Middle frontal gyrus (tissue), 1 donor: ENCODE data around the gene SDR42E2.
"Not testable (repeated sequence)": the region's sequence is repeated elsewhere in the genome, so short reads cannot be mapped to it uniquely, and the experiment has no call there.

Source experiments
- DNase-seq: peaks from one replicate; pipeline ENCODE4 v3.0.0-alpha.2; 2015; ENCODE audit warnings: low spot score; ENCODE audit errors: extremely low spot score

SDR42E2 gene

GRCh38 chr16:22161999-22162655 is at the start of gene SDR42E2:
SDR42E2 (plus strand) TSS chr16:22162506; CDS start chr16:22165583, 3,077 bp downstream.
- no peak for DNase-seq

- DNase-seq: no peak
These were observed 46.1 kb upstream of the SDR42E2 start for GRCh38 chr16:22116095-22116700.

GRCh38 chr16:22117609-22118008 is 44.7 kb upstream of the SDR42E2 start:
- no peak for DNase-seq

- no peak for DNase-seq
These were observed 41.9 kb upstream of the SDR42E2 start for GRCh38 chr16:22120440-22120839.

- no peak for DNase-seq
These were observed 40.1 kb upstream of the SDR42E2 start for GRCh38 chr16:22122239-22122638.

GRCh38 chr16:22123146-22123545 is 39.2 kb upstream of the SDR42E2 start:
- DNase-seq: no peak

- no peak for DNase-seq
These were observed 38.4 kb upstream of the SDR42E2 start for GRCh38 chr16:22123759-22124490.

GRCh38 chr16:22124583-22125284 is 37.6 kb upstream of the SDR42E2 start:
- no peak for DNase-seq

GRCh38 chr16:22126037-22126558 is 36.2 kb upstream of the SDR42E2 start:
- DNase-seq: no peak

- DNase-seq: not testable (repeated sequence)
These were observed 33.8 kb upstream of the SDR42E2 start for GRCh38 chr16:22128537-22128936.

- no peak for DNase-seq
These were observed 31.8 kb upstream of the SDR42E2 start for GRCh38 chr16:22130528-22130927.

GRCh38 chr16:22132801-22133200 is 29.5 kb upstream of the SDR42E2 start:
- DNase-seq: no peak

- no peak for DNase-seq
These were observed 23.8 kb upstream of the SDR42E2 start for GRCh38 chr16:22138482-22138881.

GRCh38 chr16:22139008-22139407 is 23.3 kb upstream of the SDR42E2 start:
- no peak for DNase-seq

- DNase-seq: no peak
These were observed 22.6 kb upstream of the SDR42E2 start for GRCh38 chr16:22139732-22140131.

GRCh38 chr16:22141767-22142166 is 20.5 kb upstream of the SDR42E2 start:
- DNase-seq: no peak

- no peak for DNase-seq
These were observed 17.8 kb upstream of the SDR42E2 start for GRCh38 chr16:22144520-22144919.

GRCh38 chr16:22147853-22148252 is 14.5 kb upstream of the SDR42E2 start:
- DNase-seq: no peak

GRCh38 chr16:22151246-22151998 is 10.9 kb upstream of the SDR42E2 start:
- DNase-seq: no peak

GRCh38 chr16:22152316-22152715 is 10.0 kb upstream of the SDR42E2 start:
- no peak for DNase-seq

- DNase-seq: not testable (repeated sequence)
These were observed 9.2 kb upstream of the SDR42E2 start for GRCh38 chr16:22153078-22153477.
